ENCODE measurements around the gene MTUS2.

The MTUS2 gene

DNA sequence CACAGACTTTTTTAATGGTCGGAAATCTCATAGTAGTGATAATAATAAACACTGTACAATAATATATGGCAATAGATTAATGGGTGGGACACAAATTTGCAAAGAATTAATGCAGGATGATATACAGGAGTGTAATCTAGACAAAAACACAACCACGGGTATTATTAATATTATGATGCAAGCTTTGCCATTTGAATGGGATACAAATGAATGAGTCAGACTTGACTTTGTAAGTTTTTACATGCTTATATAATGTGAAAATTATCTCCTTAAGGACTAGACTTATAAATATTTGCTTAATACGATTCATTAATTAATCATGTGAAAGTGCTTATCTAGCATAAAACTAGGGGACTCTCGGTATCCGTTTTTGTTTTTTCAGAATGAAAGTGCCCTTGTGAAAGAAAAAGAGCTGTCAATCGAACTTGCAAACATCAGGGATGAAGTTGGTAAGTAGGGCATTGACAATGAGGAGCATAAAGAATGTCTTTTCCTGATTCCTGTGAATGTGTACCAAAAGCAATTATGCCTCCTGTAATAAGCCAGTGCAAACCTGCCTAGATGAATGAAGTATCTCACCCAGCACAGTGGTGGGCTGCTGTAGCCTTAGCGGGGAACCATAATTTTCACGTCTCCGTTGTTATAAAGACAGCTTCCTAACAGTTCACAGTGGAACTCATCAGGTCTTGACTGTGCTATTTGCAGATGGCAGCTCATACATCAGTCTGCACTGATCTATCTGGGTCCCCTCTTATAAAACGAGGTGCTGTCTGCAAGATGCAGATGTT, 619.7 kb downstream of the MTUS2 start:
- no peak for DNase-seq (ENCODE audit: extremely low read depth, low read depth)
- TF ChIP-seq CTCF (IDR thresholded peaks at IDR 0.05; ENCODE audit: low read depth, low read length, missing control alignments): no peak
- H3K4me3 ChIP-seq (replicated peaks; ENCODE audit: low read depth, low read length): no peak overlapping the region

DNA sequence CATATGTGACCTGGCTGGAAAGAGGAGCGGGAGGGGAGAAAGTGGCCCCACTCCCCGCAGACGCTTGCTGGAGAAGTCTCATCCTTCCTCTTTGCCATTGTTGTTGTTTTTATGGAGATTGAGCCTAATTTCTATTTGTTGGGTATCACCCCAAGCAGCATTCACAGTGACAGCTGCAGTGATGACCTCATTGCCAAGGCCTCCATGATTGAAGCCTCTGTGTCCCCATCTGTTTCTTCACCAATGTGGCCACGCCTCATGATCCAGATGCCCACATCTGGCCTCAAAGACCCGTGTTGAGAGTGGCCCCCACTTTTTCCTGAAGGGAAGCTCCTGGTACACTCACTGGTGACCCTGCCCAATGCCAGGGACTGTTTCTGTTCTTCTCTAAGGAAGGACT, 621.2 kb downstream of the MTUS2 start:
- H3K4me3 ChIP-seq (replicated peaks; ENCODE audit: low read depth, low read length): no peak overlapping the region
- TF ChIP-seq CTCF (IDR thresholded peaks at IDR 0.05; ENCODE audit: low read depth, low read length, missing control alignments): no peak
- DNase-seq (ENCODE audit: extremely low read depth, low read depth): no peak

GRCh38 chr13:29446016-29446415, 625.9 kb downstream of the MTUS2 start:
- H3K4me3 ChIP-seq (replicated peaks; ENCODE audit: low read depth, low read length): no peak overlapping the region
- DNase-seq (ENCODE audit: extremely low read depth, low read depth): no peak
- no peak for TF ChIP-seq CTCF (IDR thresholded peaks at IDR 0.05; ENCODE audit: low read depth, low read length, missing control alignments)

- TF ChIP-seq CTCF (IDR thresholded peaks at IDR 0.05; ENCODE audit: low read depth, low read length, missing control alignments): no peak
- no peak for DNase-seq (ENCODE audit: extremely low read depth, low read depth)
- no peak overlapping the region for H3K4me3 ChIP-seq (replicated peaks; ENCODE audit: low read depth, low read length)
These were observed 628.0 kb downstream of the MTUS2 start for GRCh38 chr13:29448174-29448573.

- DNase-seq (ENCODE audit: extremely low read depth, low read depth): no peak
- no peak overlapping the region for H3K4me3 ChIP-seq (replicated peaks; ENCODE audit: low read depth, low read length)
- TF ChIP-seq CTCF (IDR thresholded peaks at IDR 0.05; ENCODE audit: low read depth, low read length, missing control alignments): no peak
These were observed 629.6 kb downstream of the MTUS2 start for GRCh38 chr13:29449726-29450125.

GRCh38 chr13:29451976-29452375, 631.8 kb downstream of the MTUS2 start:
- DNase-seq (ENCODE audit: extremely low read depth, low read depth): no peak
- TF ChIP-seq CTCF (IDR thresholded peaks at IDR 0.05; ENCODE audit: low read depth, low read length, missing control alignments): no peak
- no peak overlapping the region for H3K4me3 ChIP-seq (replicated peaks; ENCODE audit: low read depth, low read length)

Measured in HFF-Myc (cell line).